ENCODE data around the gene DNAJC28.
"Not testable (repeated sequence)": the region's sequence is repeated elsewhere in the genome, so short reads cannot be mapped to it uniquely, and the experiment has no call there.

DNAJC28 gene

GRCh38 chr21:33480481-33481103, 10.9 kb downstream of the DNAJC28 start:
- no peak for DNase-seq (ENCODE audit: low read depth)

GRCh38 chr21:33479679-33480480, 11.6 kb downstream of the DNAJC28 start, which contains the start of gene TMEM50B:
Gene TMEM50B, minus strand, starts transcription at chr21:33479974. Its CDS starts 11,089 bp downstream, at chr21:33468885.
- peak; percentile 96 for DNase-seq (ENCODE audit: low read depth)

GRCh38 chr21:33478935-33479678, 12.4 kb downstream of the DNAJC28 start:
- DNase-seq (ENCODE audit: low read depth): peak; percentile 17

GRCh38 chr21:33478182-33478581, 13.3 kb downstream of the DNAJC28 start:
- no peak for DNase-seq (ENCODE audit: low read depth)

- no peak for DNase-seq (ENCODE audit: low read depth)
Measured at GRCh38 chr21:33477066-33477465, 14.4 kb downstream of the DNAJC28 start.

GRCh38 chr21:33473344-33473743, 18.2 kb downstream of the DNAJC28 start:
- DNase-seq (ENCODE audit: low read depth): no peak

GRCh38 chr21:33470701-33471100, 20.8 kb downstream of the DNAJC28 start:
- no peak for DNase-seq (ENCODE audit: low read depth)

GRCh38 chr21:33469183-33469582, 22.3 kb downstream of the DNAJC28 start:
- not testable (repeated sequence) for DNase-seq (ENCODE audit: low read depth)

- no peak for DNase-seq (ENCODE audit: low read depth)
Measured at GRCh38 chr21:33461538-33462250, 29.8 kb downstream of the DNAJC28 start.

GRCh38 chr21:33458861-33459260, 32.7 kb downstream of the DNAJC28 start:
- no peak for DNase-seq (ENCODE audit: low read depth)

GRCh38 chr21:33455686-33456446, 35.6 kb downstream of the DNAJC28 start:
- no peak for DNase-seq (ENCODE audit: low read depth)

GRCh38 chr21:33452362-33452761, 39.2 kb downstream of the DNAJC28 start:
- DNase-seq (ENCODE audit: low read depth): no peak

GRCh38 chr21:33451634-33452071, 39.9 kb downstream of the DNAJC28 start:
- DNase-seq (ENCODE audit: low read depth): no peak

- no peak for DNase-seq (ENCODE audit: low read depth)
Measured at GRCh38 chr21:33449616-33450015, 41.9 kb downstream of the DNAJC28 start.

GRCh38 chr21:33446620-33447019, 44.9 kb downstream of the DNAJC28 start:
- not testable (repeated sequence) for DNase-seq (ENCODE audit: low read depth)

GRCh38 chr21:33444499-33444898, 47.0 kb downstream of the DNAJC28 start:
- no peak for DNase-seq (ENCODE audit: low read depth)

- no peak for DNase-seq (ENCODE audit: low read depth)
Measured at GRCh38 chr21:33443194-33443593, 48.3 kb downstream of the DNAJC28 start.

GRCh38 chr21:33441489-33442477, 49.7 kb downstream of the DNAJC28 start:
- DNase-seq (ENCODE audit: low read depth): no peak

All from activated T-helper 1 cell treated with Interleukin-2 at 50 U/mL for 16 hours (primary cell).